GM21528 (cell line): Measurements from ENCODE around the gene PRDM16.

ENCODE experiments used
- ATAC-seq: cut with Tn5 transposase; IDR thresholded peaks from one replicate; pipeline ENCODE4 v1.9.1; 2021; ENCODE audit warnings: mild to moderate bottlenecking, moderate library complexity; ENCODE audit not compliant: unreplicated experiment, low FRiP score

Gene PRDM16

DNA sequence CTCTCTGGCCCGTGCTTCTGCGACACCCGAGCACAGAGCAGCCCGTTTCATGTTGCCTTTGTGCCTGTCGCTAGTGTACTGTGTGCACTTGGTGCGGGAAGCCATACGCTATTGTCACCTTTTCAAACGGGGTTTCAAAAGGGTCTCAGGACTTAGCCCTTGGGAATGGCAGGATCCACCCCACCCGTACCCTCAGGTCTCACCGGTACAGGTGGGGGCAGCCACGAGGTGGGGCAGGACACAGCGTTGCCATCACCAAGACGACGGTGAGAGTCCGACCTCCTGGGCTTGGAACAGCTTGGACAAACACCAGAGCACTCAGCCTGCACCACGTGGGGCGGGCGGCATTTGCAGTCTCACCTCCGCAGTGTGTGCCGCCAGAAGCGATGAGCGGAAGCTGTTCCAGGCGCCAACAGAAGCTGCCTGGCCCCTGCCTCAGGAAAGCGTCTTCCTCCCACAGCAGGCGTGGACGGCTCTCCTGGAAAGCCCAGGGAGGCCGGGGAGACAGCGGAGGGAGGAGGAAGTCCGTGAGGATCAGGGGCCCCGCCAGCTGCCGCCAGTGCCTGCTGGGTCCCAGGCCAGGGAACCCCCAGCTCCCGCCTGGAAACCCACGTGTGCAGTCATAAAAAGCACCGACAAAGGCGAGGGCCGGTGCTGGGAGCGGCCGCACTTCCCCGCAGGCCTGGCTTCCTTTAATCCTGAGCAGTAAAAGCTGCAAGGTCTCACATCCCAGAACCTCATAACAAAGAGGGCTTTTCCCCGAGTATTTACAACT, 254.2 kb downstream of the PRDM16 start:
- ATAC-seq: no peak

DNA sequence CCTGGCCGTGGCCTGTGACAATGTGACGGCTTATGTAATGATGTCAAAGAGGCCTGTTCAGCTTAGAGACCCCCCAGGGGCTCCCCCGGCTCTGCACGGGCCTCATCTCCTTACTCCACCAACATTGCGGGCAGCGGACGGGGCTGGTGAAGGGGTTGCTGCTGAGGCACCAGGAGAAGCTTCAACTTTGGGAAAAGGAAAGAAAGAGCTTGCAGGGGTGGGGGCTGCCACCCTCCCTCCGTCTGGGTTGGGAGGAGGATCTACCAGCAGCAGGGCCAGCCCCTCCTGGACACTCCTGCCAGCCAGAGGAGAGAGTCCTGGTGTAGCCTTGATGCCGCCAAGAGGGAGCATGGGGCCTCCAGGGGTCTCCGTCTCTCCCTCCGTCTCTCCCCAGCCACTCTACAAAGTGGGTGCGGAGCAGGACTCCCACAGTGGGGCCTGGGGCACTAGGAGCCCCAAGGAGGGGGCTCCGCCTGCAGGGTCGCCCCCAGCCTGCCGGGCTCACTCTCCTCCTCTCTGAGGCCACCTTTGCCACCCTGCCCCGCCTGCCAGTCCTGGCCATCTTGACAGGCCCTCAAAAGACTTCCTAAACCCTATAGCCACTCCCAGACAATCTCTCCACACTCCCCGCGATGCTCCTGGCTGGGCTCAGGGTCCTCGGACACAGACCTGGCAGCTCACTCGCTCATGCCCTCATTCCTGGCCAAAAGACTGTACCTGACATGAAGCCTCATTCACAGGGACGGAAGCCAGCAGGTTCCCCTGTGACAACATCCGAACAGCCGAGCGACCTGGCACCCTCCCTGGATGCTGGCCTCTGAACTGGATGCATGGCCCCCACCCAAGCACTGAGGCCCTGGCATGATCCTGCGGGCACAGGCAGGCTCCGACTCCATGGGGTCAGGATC, 255.0 kb downstream of the PRDM16 start:
- ATAC-seq: no peak

DNA sequence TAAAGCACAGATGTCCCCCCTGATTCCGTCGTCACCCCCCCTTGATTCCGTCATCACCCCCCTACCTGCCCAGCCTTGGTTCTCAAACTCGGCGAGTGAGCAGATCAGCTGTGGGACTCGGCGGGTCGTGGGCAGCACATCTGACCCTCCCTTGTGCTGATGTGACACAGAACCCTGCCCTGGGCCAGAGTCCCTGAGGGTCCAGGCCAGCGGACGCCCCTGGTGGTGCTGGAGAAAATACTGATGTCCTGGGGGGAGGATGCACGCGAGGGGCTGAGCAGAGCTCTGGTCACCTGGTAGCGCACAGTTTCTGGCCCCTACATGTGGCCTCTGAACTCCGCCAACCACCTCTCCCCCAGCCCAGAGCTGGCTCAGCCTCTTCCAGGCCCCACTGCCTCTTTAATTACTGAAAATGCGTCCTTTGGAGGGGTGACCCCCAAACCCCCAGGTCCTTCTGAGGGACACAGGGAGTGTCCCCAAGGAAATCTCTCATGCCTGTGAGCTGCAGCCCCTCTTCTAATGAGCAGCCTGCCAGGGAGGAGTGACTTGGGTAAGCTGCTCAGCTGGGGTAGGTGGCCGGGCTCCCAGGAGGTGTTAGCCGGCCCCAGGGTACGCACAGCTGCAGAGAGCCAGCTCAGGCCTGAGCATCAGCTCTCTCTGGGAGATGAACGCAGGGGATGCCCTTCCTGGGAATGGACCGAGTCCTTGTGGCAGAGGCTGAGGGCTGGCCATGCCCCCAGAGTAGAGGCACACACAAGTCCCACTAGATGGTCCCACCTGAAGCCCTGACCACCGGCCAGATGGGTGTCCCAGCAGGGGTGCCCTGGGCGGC, 255.9 kb downstream of the PRDM16 start:
- no peak for ATAC-seq

DNA sequence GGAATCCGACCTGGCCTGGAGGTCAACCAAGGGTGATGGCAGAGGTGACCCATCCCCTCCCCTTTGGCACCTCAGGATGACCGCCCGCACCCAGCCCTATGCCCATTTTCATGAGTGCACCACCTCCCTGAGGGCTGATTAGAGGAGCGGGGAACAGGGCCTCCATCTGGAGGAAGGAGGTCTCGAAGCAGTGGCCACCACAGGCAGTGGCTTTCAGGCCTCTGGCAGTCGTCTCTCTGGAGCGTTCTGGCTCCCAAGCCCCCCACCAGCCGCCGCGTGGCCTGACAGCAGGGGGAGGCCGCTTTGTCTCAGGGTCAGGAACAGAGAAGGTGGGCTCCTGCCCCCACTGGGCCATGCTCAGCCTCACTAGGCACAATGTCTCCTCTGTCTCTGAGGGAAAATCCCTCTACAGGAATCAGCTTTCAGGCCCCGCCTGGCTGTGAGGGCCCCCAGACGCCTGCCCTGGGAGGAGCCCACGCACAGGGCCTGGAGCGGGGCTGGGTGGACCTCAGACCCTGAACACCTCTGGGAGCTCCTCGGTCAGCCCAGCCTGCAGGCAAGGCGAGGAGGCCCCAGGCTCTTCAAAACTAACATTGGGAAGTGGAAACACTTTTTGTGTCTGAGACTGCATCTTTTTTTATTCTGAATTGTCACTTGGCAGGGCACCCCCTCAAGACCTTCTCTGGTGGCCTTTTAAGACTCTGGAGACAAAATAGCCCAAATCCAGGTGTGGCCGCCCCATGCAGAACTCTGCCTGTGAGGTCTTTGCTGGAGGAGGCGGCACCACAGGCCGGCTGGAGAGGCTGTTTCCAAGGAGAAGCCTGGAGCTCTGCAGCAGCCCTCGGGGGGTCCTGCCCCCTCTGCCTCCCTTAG, 257.7 kb downstream of the PRDM16 start:
- no peak for ATAC-seq

DNA sequence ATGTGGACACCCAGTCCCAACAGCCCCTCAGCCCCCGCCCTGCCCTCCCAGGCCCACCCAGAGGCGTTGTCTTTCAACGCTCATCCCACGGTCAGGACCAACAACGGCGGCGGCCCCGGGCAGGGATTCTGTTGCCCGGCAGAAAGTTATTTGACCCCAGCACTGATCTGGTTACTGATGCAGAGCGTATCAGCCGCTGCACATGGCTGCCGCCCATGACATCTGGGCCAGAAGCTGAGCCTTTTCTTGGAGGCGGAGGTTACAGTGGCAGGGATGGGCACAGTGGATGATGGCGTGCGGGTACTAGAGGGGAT, 258.3 kb downstream of the PRDM16 start:
- no peak for ATAC-seq

DNA sequence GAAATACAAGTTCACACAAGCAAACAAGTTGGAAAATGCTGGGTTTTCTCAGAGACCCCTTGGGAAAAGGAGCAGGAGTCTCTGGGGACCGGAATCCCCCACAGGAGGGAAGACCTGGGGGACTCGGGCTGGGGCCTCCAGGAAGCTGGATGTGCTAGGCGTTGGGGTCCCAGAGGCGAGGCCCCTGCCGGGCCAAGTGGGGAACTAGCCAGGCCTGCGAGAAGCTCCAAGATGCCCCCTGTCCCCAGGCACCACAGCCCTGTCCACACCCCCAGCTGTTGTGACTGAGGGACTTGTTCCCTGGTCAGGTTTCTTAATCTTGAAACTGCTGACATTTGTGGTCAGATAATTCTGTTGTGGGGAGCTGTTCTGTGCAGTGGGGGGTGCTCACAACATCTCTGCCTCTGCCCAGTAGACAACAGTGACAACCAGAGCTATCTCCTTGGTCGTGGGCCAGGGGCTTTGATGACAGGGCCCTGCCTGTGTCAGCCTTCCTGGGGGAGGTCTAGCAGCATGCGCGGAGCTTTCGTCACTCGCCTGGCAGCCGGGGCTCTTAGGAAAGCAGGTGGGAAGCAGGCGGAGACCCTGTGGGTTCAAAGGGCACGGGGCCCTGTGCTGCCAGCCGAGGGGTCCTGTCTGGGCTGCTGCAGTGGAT, 259.1 kb downstream of the PRDM16 start:
- ATAC-seq: no peak

DNA sequence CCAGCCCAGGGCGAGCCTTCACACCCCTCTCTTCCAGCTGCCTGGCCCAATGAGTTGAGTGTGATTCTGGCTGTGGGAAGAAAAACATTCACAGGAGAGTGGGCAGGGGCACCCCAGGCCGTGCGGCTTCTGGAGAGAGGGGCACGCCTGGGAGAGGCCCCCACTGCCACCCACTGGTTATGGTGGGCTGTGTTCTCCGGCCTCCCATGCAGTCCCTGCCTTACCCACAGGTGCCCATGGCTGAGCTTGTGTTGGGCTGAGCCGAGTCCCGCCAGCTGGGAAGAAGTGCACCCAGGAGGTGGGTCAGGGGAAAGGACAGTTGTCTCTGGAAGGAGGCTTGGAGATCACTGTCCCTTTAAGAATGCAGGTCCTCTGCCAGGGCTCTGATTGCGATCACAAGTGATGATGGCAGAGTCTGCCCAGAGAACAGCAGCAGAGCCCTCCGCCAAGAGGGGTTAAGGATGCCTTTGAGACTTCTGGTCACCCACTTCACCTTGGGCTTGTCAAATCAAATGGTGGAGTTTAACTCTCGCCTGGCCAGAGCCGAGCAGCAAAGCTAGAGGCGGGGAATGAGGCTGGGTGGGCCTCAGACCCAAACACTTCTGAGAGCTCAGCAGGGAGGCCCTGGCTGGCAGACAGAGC, 260.8 kb downstream of the PRDM16 start:
- no peak for ATAC-seq

DNA sequence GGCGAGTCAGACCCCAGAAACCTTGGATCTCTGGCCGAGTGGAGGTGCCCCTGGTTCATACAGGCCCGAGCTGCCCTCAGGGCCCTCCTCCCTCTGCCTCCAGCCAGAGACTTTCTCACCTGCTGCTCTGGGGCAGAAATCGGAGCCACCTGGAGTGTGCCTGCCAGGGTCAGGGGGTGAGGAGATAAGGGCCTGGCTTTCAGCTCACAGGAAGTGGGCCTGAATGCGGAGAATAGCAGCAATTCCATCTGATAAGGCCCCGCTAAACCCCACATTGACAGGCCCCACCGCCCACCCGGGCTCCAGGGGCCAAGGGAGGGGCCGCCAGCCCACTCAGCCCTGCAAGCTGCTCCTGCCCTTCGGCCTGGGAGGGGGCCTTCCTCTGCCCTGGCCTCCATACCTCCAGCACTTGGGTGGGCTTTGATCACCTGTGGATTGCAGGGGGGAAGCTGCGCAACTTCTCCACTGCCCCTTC, 261.8 kb downstream of the PRDM16 start:
- no peak for ATAC-seq

DNA sequence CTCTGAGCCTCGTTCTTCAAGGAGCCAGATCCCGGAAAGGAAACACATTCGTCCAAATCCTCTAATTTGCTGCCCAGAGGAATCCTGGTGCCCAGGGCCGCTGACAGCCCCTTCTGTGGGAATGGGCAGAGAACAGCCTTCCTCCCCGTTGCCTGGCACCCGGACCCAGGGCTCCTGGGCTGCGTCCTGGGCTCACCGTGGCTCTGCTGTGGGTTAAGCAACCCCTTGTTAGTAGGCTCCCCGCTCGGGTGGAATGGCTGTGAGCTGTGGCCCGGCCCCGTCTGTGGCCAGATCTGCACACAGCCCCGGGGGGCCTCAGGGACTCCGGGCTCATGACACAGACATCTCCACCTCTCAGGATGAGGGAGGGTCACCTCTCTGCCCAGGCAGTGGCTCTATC, 262.6 kb downstream of the PRDM16 start:
- no peak for ATAC-seq

DNA sequence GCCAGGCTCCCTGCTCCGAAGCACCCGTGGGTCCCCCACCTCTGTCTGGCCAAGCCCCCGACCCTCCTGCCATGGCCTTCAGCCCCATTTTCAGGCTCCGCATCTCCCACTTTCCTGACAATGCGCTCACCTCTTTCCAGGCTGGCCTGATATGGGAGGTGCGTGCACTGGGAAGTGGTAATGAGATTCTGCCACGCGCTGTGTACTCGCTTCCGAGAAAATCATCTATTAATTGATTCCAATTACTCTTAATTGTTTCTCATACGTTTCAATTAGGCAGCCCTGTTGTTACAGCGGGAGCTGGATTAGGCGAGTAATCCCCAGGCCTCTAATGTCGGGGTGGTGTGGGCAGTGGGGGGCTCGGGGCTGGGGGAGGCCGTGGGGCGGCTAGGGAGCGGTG, 263.0 kb downstream of the PRDM16 start:
- ATAC-seq: no peak

DNA sequence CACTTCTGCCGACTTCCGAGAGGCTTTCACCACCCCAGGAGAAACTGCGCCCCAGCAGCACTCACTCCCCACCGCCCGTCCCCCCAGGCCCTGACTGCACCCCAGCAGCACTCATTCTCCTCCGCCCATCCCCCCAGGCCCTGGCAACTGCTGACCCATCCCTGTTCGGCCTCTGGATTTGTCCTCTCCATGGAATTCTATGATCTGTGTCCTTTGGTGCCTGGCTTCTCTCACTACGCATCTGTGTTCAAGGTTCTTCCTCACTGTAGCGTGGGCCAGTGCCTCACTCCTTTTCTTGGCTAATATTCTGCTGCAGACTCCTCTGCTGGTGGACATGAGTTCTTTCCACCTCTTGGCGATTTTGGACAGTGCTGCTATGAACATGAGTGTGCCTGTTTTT, 263.7 kb downstream of the PRDM16 start:
- no peak for ATAC-seq

DNA sequence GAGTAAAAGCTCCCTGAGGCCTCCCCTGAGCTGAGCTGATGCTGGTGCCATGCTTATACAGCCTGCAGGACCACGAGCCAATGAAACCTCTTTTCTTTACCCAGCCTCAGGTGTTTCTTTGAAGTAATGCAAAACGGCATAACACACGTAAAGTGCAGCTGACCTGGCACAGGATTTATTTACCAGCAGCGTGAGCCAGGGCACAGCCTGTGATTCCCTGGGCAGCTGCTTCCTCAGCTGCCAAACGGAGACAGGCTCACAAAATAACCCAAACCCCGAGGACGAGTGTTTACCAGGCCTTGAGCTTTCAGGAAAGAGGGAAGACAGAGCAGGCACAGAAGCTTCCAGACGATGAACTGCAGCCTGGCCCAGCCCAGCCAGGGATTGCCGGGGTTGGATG, 264.9 kb downstream of the PRDM16 start:
- ATAC-seq: no peak

DNA sequence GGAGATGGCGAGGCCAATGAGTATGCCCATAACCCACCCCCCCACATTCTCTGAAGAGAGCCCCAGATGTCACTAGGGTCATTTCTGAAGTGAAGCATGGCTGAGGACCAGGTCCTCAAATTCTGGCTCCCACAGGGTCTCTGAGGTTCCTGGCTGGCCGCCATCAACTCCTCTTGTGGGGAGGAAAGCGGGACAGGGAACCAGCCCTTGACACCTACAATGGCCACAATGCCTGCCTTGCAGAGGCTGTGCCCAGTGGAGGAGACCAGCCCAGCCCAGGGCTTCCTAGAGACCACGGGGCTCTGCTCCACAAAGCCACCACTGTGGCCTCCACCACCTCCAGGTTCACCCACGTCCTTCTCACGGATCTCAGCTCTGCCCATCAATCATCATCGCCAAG, 265.4 kb downstream of the PRDM16 start:
- ATAC-seq: no peak

DNA sequence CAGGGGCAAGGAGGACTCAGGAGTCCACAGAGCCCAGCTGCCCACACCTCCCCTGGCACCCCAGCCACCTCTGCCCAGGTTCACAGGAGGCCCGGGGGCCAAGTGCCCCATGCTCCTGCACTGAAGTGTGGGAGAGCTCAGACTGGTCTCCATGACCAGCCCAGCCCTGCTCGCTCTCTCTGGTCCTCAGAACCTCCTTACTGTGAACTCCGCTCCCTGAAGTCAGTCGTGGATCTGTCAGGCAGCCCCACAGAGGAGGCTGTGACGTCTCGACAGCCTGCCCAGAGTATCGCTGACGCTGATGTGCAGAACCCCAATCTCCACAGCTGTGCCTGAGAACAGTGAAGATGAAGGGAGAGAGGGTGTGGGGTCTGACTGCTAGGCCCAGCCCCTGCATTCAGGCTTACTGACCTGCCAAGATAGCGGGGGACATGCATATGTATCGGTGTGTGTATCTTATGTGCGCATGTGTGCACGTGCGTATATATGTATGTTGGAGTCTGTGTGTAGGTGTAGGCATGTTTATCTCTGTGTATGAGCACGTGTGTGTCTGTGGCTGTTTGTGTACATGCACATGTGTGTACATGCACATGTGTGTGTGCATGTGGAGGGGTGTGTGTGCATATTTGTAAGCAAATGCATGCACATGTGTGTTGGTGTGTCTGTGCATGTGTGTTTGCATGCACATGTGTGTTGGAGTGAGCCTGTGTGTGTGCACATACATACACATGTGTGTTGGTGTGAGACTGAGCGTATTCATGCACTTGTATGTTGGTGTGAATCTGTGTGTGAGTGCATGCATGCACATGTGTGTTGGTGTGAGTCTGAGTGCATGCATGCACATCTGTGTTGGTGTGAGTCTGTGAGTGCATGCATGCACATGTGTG, 267.0 kb downstream of the PRDM16 start:
- ATAC-seq: no peak

DNA sequence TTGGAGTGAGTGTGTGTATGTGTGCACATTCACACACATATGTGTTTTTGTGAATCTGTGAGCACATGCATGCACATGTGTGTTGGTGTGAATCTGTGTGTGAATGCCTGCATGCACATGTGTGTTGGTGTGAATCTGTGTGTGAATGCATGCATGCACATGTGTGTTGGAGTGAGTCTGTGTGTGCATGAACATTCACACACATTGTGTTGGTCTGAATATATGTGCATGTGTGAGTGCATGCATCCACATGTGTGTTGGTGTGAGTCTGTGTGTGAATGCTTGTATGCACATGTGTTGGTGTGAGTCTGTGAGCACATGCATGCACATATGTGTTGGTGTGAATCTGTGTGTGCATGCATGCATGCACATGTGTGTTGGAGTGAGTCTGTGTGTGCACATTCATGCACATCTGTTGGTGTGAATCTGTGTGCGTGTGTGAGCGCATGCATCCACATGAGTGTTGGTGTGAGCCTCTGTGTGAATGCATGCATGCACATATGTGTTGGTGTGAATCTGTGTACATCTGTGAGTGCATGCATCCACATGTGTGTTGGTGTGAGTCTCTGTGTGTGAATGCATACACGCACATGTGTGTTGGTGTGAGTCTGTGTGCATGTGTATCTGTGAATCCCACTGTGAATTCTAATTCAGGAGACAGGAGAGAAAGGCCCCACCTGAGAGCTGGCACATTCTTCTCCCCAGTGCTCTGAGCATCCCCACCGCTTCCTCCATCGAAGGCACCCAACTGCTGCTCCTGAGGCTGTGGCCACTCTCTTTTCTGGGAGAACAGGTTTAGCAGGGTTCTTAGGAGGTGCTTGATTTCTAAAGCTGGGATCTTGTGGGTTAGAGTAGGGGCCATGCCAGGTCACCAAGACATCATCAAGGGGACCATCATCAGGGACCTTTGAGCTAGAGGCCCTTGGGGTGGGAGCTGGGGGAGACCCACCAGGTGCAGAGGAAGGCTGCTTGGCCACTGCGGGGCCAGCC, 267.9 kb downstream of the PRDM16 start:
- no peak for ATAC-seq

DNA sequence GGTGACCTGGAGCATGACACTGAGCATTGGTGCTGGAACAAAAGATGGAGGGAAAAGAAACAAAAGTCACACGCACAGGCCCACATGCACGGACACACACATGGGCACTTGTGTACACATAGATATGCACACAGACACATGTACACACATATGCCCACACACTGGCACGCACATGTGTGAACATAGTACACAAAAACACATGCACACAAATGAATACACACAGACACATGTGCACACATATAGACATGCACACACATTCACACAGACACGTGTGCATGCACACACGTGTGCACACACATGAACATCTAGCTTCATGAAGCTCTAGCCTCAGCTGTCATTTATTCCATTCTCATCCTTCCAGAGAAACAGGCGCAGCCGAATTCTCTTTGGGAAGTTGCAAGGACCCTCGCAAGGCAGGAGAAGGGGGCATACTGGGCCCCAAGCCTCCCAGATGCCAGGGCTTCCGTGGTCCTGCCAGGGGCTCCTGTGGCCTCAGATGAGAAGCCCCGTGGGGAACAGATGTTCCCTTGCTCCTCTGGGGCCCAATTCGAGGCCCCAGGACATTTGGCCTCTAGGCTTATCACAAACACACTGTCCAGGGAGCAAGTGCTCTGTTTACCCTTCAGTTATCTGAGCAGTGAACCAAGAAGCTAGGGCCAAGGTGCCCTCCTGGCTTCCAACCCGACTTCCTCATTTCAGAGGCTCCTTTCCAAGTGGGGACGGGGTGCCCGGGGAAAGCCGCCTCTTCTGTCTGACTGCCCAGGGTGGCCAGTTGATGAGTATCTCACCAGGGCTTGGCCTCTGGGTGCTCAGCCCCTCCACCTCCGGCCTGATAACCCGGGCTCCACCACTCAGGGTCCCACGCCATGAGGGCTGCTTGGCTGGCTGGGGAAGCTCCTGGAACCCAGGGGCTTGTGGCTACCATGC, 269.1 kb downstream of the PRDM16 start:
- no peak for ATAC-seq
